ENCODE measurements around the gene CWC22. TPM values are rescaled to one million over a fixed set of nuclear protein-coding genes. Genes with fewer than 3 reads are reported as not detected.

The CWC22 gene
- total and polyA plus RNA-seq, 2 of the 8 experiments (the other 6 are each of a cell fraction or from before 2014, with no cell fraction given) = 3.7 to 34.0 TPM

GRCh38 chr2:180006231-180006630, 866 bp downstream of the CWC22 start:
- Histone ChIP-seq H4K8ac (ENCODE audit: extremely low read depth, insufficient read depth, low read length) (no peak overlapping the region), H3K14ac (ENCODE audit: insufficient read length) (no peak overlapping the region), H3K4ac (replicated peaks; ENCODE audit: insufficient read length, low read depth, low read length) (no peak overlapping the region), H3K4me2 (ENCODE audit: insufficient read depth in 1 of 2, low read depth in 2 of 2, low read length in 2 of 2) (peak overlapping the region; percentile 68 to 78), H3K79me1 (ENCODE audit: low read depth, low read length) (0 out of 2 replicates have a peak, but pooled peaks cover 2% of the 10 kb centered on the region), H3K79me2 (ENCODE audit: control insufficient read depth in 1 of 2, insufficient read depth in 2 of 2, low read length in 2 of 2) (peaks cover 4 to 56% of the 10 kb centered on the region in 2 experiments; a peak in 3 of 4 replicates), H2BK20ac (ENCODE audit: low read length) (no peak overlapping the region), H3K27me3 (replicated peaks in 1 of 4; ENCODE audit: control insufficient read depth in 3 of 4, extremely low read depth in 1 of 4, insufficient read depth in 3 of 4, low read length in 3 of 4) (no peaks in the 10 kb centered on the region), H3K9ac (replicated peaks in 1 of 4; ENCODE audit: extremely low read depth in 1 of 4, low read depth in 3 of 4, low read length in 3 of 4) (peak overlapping the region; percentile 53 to 97 (median 94)), H3K23me2 (ENCODE audit: low read depth, low read length) (no peaks in the 10 kb centered on the region; the same call in none of the 2 replicates), H2BK15ac (ENCODE audit: low read length) (no peak overlapping the region), H2BK120ac (replicated peaks; ENCODE audit: low read depth, low read length) (no peak overlapping the region), H3K18ac (ENCODE audit: extremely low read depth, low read length) (no peak overlapping the region), H2BK12ac (ENCODE audit: low read depth, low read length) (no peak overlapping the region), H2AFZ (ENCODE audit: low read length) (no peak overlapping the region), H3K56ac (replicated peaks; ENCODE audit: insufficient read length, low read depth, low read length) (peak overlapping the region; percentile 7), H3K23ac (ENCODE audit: insufficient read length) (no peak overlapping the region), H4K91ac (replicated peaks; ENCODE audit: insufficient read length, low read length) (no peak overlapping the region), H3K36me3 (ENCODE audit: control insufficient read depth in 2 of 4, insufficient read depth in 4 of 4, low read length in 3 of 4) (no peaks in the 10 kb centered on the region; a peak in 1 of 8 replicates), H4K20me1 (replicated peaks in 1 of 2; ENCODE audit: control insufficient read depth in 1 of 2, insufficient read depth in 2 of 2, low read length in 2 of 2) (no peaks in the 10 kb centered on the region), H2AK5ac (ENCODE audit: low read depth, low read length) (no peak overlapping the region), H4K5ac (ENCODE audit: insufficient read length, low read depth, low read length) (no peak overlapping the region), H3K9me3 (ENCODE audit: insufficient read depth in 2 of 2, low read depth in 1 of 2, low read length in 1 of 2) (no peaks in the 10 kb centered on the region), H3K4me3 (ENCODE audit: extremely low read depth in 1 of 4, insufficient read depth in 2 of 4, low read depth in 3 of 4, low read length in 4 of 4) (peak overlapping the region; percentile 57 to 99 (median 95)), H2BK5ac (ENCODE audit: low read depth, low read length) (no peak overlapping the region; the same call in 1 of the 2 replicates), H3K27ac (ENCODE audit: low read depth, low read length) (peak overlapping the region; percentile 97; the same call in 1 of the 2 replicates), H3K4me1 (replicated peaks in 1 of 4; ENCODE audit: control insufficient read depth in 3 of 4, insufficient read depth in 4 of 4, low read length in 3 of 4) (peaks cover 0 to 4% (median 2%) of the 10 kb centered on the region in 4 experiments; a peak in 3 of 7 replicates)
- no peak for DNase-seq (ENCODE audit: low read depth in 1 of 2, low spot score in 2 of 2)
- CTCF ChIA-PET (ENCODE audit: partially characterized antibody) = no interaction called here
- FAIRE-seq = no peak
- WGBS, 2 experiments (ENCODE audit: extremely low coverage in 1 of 2, insufficient coverage in 1 of 2, insufficient read length in 1 of 2, insufficient replicate concordance in 2 of 2, low coverage in 1 of 2, low lambda C conversion rate in 2 of 2, missing lambda C conversion rate in 1 of 2) = 32% methylated on average over 7 of the region's 7 CpGs; no CpG with 5 or more reads in 1 of the 2 experiments
- TF ChIP-seq EGR1 (IDR thresholded peaks at IDR 0.05; ENCODE audit: borderline replicate concordance, low read depth, low read length) (no peak), CBX5 (IDR thresholded peaks at IDR 0.05; ENCODE audit: low read depth, low read length) (no peak), TAF7 (optimal IDR thresholded peaks at IDR 0.05; ENCODE audit: borderline replicate concordance, low read depth, low read length) (no peak), MAFK (IDR thresholded peaks at IDR 0.05; ENCODE audit: low read depth, low read length) (no peak), CHD1 (IDR thresholded peaks at IDR 0.05; ENCODE audit: low read depth, low read length) (no peak), RAD21 (IDR thresholded peaks at IDR 0.05 in 1 of 2, conservative IDR thresholded peaks at IDR 0.05 in 1 of 2; ENCODE audit: low read depth in 2 of 2, low read length in 2 of 2) (no peak), BRCA1 (IDR thresholded peaks at IDR 0.05; ENCODE audit: low read depth, low read length) (no peak), CTBP2 (IDR thresholded peaks at IDR 0.05; ENCODE audit: borderline replicate concordance, insufficient read depth, insufficient read length, low read length) (no peak), ZNF274 (IDR thresholded peaks at IDR 0.05; ENCODE audit: borderline replicate concordance, extremely low read depth, low read length) (no peak), NRF1 (IDR thresholded peaks at IDR 0.05; ENCODE audit: low read depth, low read length) (no peak), SP4 (IDR thresholded peaks at IDR 0.05; ENCODE audit: low read length) (no peak)
- POLR2A ChIA-PET (ENCODE audit: partially characterized antibody) = interaction anchor here (1.3 to 1.4 kb wide), 3 partner anchors 10 to 50 kb away, joined by 4 to 13 read pairs (median 5); no protein-coding TSS in a partner anchor

All from H1 (cell line).